GM12874 (cell line): Measurements from ENCODE around the gene TUT4.

Experiments used
- TF ChIP-seq, protein P1 (sequence below): IDR thresholded peaks from 2 replicates; pipeline ENCODE4 v1.5.1; 2011; ENCODE audit warnings: low read depth, mild to moderate bottlenecking, control low read depth, low read length, moderate library complexity; ENCODE audit not compliant: insufficient read depth

Gene TUT4

DNA sequence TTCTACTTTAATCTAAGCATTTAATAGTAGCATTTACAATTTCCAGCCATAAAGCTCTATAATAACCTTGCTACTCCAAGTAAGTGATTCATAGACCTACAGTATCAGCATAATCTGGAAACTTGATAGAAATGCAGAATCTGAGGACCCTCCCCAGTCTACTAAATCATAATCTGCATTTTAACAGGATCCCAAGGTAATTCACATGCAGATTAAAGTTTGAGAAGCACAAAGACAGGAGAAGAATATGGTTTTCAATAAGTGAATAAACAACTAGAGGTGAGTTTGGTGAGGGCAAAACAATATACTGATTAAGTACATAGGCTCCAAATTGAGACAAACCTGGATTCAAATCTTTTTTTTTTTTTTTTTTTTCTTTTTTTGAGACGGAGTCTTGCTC, 91.1 kb downstream of the TUT4 start:
- TF ChIP-seq, protein P1, sequence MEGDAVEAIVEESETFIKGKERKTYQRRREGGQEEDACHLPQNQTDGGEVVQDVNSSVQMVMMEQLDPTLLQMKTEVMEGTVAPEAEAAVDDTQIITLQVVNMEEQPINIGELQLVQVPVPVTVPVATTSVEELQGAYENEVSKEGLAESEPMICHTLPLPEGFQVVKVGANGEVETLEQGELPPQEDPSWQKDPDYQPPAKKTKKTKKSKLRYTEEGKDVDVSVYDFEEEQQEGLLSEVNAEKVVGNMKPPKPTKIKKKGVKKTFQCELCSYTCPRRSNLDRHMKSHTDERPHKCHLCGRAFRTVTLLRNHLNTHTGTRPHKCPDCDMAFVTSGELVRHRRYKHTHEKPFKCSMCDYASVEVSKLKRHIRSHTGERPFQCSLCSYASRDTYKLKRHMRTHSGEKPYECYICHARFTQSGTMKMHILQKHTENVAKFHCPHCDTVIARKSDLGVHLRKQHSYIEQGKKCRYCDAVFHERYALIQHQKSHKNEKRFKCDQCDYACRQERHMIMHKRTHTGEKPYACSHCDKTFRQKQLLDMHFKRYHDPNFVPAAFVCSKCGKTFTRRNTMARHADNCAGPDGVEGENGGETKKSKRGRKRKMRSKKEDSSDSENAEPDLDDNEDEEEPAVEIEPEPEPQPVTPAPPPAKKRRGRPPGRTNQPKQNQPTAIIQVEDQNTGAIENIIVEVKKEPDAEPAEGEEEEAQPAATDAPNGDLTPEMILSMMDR = no peak

DNA sequence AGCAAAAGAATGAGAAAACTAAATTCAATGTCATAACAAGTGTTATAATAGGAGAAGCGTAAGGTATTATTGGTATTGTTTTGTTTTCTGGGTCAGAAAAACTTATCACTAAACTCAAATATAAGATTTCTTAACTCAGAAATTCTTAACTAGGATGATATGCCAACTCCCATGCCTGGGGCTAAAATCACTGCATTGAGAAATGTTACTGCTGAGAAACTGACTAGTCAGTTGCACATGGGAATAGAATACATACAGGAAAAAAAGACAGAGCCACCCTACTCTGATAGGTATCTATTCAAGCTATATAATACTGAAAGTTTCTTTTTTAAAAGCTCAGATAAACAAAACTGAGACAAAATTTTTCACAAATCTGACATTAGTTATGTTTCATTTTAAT, 92.2 kb downstream of the TUT4 start:
- TF ChIP-seq, protein P1 = no peak

DNA sequence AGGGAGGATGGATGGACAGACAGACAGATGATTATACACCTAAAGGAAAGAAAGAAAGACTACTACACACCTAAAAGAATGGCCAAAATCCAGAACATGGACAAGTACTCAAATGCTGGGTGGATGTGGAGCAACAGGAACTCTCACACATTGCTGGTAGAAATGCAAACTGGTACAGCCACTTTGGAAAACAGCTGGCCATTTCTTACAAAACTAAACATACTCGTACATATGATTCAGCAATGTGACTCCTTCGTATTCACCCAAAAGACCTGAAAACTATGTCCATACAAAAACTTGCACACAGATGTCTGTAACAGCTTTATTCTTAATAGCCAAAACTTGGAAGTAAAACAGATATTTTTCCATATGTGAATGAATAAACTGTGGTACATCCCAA, 97.2 kb downstream of the TUT4 start:
- TF ChIP-seq, protein P1 = no peak

DNA sequence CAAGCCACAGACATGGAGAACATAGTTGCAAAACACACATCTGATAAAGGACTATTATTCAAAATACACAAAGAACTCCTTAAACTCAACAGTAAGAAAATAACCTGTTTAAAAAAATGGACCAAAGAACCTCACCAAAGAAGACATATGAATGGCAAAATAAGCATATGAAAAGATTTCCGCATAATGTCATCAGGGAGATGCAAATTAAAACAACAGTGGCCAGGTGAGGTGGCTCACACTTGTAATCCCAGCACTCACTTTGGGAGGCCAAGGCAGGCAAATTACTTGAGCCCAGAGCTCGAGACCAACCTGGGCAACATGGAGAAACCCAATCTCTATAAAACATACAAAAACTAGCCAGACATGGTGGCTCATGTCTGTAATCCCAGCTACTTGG, 98.1 kb downstream of the TUT4 start:
- TF ChIP-seq, protein P1 = no peak

DNA sequence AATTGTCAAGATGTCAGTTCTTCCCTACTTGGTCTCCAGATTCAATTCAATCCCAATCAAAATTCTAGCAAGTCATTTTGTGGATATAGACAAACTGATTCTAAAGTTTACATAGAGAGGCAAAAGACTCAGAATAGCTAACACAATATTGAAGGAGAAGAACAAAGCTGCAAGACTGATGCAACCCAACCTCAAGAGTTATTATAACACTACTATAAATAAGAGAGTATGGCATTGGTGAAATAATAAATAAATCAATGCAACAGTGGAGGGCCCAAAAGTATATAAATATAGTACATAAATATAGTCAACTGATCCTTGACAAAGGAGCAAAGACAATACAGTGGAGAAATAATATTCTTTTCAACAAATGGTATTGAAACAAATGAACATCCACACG, 98.8 kb downstream of the TUT4 start:
- TF ChIP-seq, protein P1 = no peak

DNA sequence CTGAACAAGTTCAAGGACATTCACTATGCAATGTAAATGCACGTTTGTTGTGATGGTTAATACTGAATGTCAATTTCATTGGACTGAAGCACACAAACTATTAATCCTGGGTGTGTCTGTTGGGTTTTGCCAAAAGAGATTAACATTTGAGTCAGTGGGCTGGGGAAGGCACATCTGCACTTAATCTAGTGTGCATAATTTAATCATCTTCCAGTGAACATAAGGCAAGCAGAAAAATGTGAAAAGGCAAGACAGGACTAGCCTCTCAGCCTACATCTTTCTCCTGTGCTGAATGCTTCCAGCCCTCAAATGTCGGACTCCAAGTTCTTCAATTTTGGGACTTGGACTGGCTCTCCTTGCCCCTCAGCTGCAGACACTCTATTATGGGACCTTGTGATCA, 108.4 kb downstream of the TUT4 start:
- TF ChIP-seq, protein P1 = no peak

DNA sequence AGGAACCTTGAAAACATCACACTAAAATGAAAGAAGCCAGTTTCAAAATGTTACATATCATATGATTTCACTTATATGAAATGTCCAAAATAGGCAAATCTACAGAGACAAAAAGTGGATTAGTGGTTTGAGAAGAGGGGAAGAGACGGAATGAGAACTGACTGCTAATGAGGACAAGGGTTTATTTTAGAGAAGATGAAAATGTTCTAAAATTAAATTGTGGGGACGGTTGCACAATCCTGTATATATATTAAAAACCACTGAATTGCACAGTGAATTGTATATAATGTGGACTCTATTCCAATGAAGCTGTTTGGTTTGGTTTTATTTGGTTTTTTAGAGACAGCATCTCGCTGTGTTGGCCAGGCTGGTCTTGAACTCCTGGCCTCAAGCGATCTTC, 112.9 kb downstream of the TUT4 start:
- TF ChIP-seq, protein P1 = no peak

DNA sequence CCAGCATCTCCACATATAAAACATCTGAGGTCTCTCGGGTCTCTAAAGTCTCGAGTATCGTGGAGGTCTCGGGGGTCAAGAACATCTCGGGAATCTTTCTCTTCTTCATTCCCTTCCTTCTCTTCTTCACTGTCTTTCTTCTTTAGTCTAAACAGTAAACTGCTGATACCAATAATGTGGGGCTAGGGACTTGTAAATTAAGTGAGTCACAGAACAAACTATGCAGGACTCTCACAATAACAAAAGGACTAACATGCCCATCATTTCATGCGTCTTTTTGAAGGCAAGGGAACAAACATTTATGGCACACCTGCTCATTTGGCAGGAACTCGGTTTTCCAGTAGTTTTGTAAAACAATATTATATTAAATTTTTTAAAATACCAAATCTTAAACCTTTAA, 116.1 kb downstream of the TUT4 start:
- TF ChIP-seq, protein P1 = no peak
